ENCODE measurements around the gene TGFB1I1.

GRCh38 chr16:31485571-31485970, 13.6 kb downstream of the TGFB1I1 start:
- TF ChIP-seq CTCF (IDR thresholded peaks at IDR 0.05; ENCODE audit: insufficient read depth, low read length, poor library complexity, severe bottlenecking) (no peak), EZH2phosphoT487 (conservative IDR thresholded peaks at IDR 0.05; ENCODE audit: low read length) (no peak)

Measured in SU-DHL-6 (cell line).